Stimulated activated naive B cell treated with anti-CD40 and anti-IgM and Interleukin-4, amounts not matched to agents 10 μg/mL and 1 μg/mL and 100 μg/mL, for 72 hours (primary cell): ENCODE results near the gene CACNA1C.
A peak's percentile ranks its signal among the peaks of the same experiment; 100 is the strongest.

Experiments
- ATAC-seq, 2 donors: fragments of 150-1000 bp; cut with Tn5 transposase; replicated peaks; 2 replicates each; pipeline ENCODE4 v1.10.0; 2021; ENCODE audit warnings: moderate library complexity in 1 of 2
- DNase-seq: peaks from one replicate; pipeline ENCODE4 v3.0.0; 2021
- H3K27ac Mint-ChIP-seq: one replicate; pipeline ENCODE4 v1.8.0; 2022; ENCODE audit warnings: mild to moderate bottlenecking, mixed read lengths
- H3K27me3 Mint-ChIP-seq, 2 donors: one replicate each; pipeline ENCODE4 v1.8.0; 2022; ENCODE audit warnings: mixed read lengths in 2 of 2
- H3K36me3 Mint-ChIP-seq, 2 donors: one replicate each; pipeline ENCODE4 v1.8.0; 2022; ENCODE audit warnings: mixed read lengths in 2 of 2, mild to moderate bottlenecking in 1 of 2
- H3K4me1 Mint-ChIP-seq, 2 donors: one replicate each; pipeline ENCODE4 v1.8.0; 2022; ENCODE audit warnings: mixed read lengths in 2 of 2, mild to moderate bottlenecking in 1 of 2
- H3K4me3 Mint-ChIP-seq, 2 donors: one replicate each; pipeline ENCODE4 v1.8.0; 2022; ENCODE audit warnings: mild to moderate bottlenecking in 2 of 2, mixed read lengths in 2 of 2, moderate library complexity in 1 of 2
- H3K9me3 Mint-ChIP-seq, 2 donors: one replicate each; pipeline ENCODE4 v1.8.0; 2022; ENCODE audit warnings: mixed read lengths in 2 of 2, mild to moderate bottlenecking in 1 of 2

CACNA1C gene

DNA sequence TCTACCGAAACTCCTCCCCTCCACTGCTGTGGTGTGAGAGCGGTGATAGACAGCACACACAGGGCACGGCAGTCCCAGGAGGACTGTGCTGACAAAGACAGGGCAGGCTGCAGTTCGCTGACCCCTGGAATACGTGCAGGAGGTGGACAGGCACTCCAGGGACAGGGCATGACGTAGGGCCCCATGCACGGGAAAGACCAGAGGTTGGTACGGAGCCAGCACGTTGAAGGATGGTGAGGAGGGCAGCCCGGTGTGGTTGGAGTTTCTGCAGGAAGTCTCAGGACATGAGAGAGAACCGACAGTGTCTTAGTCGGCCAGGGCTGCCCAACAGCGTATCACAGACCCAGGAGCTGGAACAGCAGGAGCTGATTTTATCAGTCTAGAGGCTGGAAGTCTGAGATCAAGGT, 487.8 kb downstream of the CACNA1C start:
- DNase-seq, result no peak
- no peak overlapping the region for H3K4me3 Mint-ChIP-seq
- peaks cover 6 to 20% of the 10 kb centered on the region in 2 donors for H3K4me1 Mint-ChIP-seq
- no peak for ATAC-seq
- H3K9me3 Mint-ChIP-seq, result no peaks in the 10 kb centered on the region
- H3K36me3 Mint-ChIP-seq, result no peaks in the 10 kb centered on the region
- peaks cover 0 to 5% of the 10 kb centered on the region in 2 donors for H3K27me3 Mint-ChIP-seq
- peak overlapping the region; percentile 63 for H3K27ac Mint-ChIP-seq

DNA sequence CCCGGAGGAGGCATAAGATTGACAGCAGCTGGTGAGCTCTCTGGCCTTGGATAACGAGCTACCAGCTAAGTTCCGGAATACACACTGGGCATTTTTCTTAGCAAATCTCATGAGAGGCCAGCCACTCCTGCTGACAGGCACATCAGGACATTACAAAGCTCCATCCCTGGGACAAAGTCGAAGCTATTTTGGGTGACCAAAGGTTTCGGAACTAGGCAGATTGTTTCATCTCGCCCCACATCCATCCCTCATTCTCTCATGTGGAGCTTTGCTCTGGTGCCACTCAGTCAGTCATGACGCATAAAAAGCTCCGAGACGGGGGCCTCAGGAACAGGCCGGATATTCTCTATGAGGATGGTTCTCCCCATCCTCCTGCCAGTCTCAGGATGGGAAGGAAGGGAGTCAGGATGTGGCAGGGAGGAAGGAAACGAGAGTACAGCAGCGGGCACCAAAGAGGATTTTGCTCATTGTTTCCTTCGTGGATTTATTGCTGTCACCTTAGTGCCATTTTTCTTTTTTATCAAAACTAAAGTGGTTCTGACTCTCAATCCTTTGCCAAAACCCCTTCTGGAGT, 488.9 kb downstream of the CACNA1C start:
- H3K4me3 Mint-ChIP-seq, result no peak overlapping the region
- H3K27ac Mint-ChIP-seq, result peak overlapping the region; percentile 68
- no peaks in the 10 kb centered on the region for H3K36me3 Mint-ChIP-seq
- H3K9me3 Mint-ChIP-seq, result no peaks in the 10 kb centered on the region
- H3K27me3 Mint-ChIP-seq, result peaks cover 0 to 5% of the 10 kb centered on the region in 2 donors
- ATAC-seq (no peak), DNase-seq (no peak)
- H3K4me1 Mint-ChIP-seq, result peaks cover 6 to 20% of the 10 kb centered on the region in 2 donors

DNA sequence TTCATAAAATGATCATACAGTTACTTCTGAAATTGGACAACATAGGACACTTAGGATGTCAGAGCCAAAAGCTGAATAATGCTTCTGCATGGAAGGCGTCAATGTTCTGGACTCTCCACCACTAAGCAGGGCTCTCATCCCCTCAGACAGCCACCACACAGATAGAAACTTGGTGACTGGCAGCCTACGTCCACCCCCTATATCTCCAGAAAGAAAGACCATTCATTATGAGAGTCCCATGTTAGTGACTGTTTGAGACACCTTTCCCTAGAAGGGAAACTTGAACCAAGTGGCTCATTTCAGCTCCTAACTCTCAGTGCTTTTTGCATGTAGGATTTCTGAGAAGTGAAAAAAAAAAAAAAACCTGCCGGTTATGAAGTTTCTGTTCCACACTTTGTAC, 491.0 kb downstream of the CACNA1C start:
- DNase-seq (peak; percentile 37), ATAC-seq (peak; percentile 94 to 97)
- Mint-ChIP-seq H3K9me3 (no peaks in the 10 kb centered on the region), H3K36me3 (no peaks in the 10 kb centered on the region), H3K4me1 (peaks cover 5 to 20% of the 10 kb centered on the region in 2 donors), H3K27ac (peak overlapping the region; percentile 81), H3K4me3 (peak overlapping the region; percentile 37 to 43), H3K27me3 (peaks cover 0 to 5% of the 10 kb centered on the region in 2 donors)

DNA sequence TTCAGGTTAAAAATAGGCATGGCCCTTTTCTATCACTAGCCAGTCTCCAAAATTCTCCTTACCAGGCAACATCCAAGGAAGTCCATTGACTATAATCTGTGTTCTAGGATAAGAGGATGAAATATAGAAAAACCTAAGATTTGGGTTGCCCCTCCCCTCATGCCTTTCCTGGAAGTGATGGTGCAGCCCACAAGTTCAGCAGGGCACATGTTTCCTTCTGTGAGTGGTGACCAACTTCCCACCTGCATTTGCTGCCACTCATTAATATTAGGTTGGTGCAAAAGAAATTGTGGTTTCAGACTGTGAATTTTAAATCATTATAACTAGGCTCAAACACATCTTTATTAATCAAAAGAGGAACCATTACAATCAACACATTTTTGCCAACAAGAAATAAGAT, 491.4 kb downstream of the CACNA1C start:
- Mint-ChIP-seq H3K4me3 (peak overlapping the region; percentile 37 to 43), H3K4me1 (peaks cover 5 to 20% of the 10 kb centered on the region in 2 donors), H3K36me3 (no peaks in the 10 kb centered on the region), H3K27me3 (peaks cover 0 to 5% of the 10 kb centered on the region in 2 donors), H3K27ac (peak overlapping the region; percentile 81), H3K9me3 (no peaks in the 10 kb centered on the region)
- DNase-seq (peak; percentile 6), ATAC-seq (peak; percentile 67 to 70)

DNA sequence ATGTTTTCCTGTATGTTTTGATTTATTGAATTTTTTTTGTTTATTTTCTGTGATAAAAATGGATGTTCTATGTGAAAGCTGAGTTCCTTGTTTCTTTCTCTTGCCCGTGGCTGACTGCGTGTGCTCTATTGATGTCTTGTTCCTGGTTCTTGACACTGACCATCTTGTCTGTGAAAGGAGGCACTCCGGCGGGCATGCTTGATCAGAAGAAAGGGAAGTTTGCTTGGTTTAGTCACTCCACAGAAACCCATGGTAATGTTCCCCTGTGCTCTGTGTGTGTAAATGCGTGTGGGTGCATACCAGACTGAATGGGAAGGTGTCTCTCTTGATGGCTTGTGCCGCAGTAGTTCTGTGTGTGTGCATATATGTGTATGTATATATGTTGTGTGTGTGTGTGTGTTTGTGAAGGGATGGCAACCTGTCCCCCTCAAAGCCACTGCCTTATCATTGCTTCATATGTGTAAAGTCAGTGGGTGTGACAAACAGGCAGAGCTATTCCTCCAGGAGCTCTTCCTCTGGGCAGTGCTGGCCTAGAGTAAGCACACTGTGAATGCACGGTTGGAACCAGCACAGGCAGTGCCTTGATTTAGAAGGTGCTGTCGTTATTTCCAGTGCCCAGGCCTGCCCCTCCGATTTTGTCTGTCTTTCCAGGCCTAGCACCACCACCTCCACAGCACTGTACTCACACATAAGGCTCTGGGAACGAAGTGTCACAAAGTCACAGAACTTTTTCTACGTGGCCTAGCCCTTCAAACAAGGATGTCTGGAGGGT, 494.7 kb downstream of the CACNA1C start:
- H3K9me3 Mint-ChIP-seq, result no peaks in the 10 kb centered on the region
- DNase-seq (no peak), ATAC-seq (no peak)
- H3K4me1 Mint-ChIP-seq, result peaks cover 5 to 18% of the 10 kb centered on the region in 2 donors
- no peaks in the 10 kb centered on the region for H3K36me3 Mint-ChIP-seq
- H3K4me3 Mint-ChIP-seq, result no peak overlapping the region
- H3K27me3 Mint-ChIP-seq, result no peaks in the 10 kb centered on the region
- H3K27ac Mint-ChIP-seq, result no peak overlapping the region

DNA sequence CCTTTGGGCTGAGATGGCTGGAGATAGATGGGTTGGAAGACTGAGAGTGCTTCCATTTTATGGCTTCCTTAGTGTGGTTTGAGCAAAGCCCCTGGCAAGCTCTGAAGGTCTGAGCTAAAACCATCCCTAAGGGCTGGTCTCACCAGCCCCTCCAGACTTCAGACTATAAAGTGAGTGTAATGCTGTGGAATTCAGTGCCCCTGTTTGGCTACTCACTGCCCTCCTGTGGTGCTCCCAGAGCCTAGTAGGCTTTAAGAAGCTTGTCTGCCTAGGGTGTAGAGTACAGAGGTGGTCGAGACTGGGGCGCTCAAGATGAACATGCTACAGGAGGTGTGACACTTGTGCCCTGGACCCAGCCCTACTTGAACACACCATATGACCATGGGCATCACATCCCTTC, 495.3 kb downstream of the CACNA1C start:
- Mint-ChIP-seq H3K9me3 (no peaks in the 10 kb centered on the region), H3K4me3 (no peak overlapping the region), H3K27ac (no peak overlapping the region), H3K36me3 (no peaks in the 10 kb centered on the region), H3K27me3 (no peaks in the 10 kb centered on the region), H3K4me1 (peaks cover 5 to 15% of the 10 kb centered on the region in 2 donors)
- no peak for ATAC-seq
- no peak for DNase-seq

DNA sequence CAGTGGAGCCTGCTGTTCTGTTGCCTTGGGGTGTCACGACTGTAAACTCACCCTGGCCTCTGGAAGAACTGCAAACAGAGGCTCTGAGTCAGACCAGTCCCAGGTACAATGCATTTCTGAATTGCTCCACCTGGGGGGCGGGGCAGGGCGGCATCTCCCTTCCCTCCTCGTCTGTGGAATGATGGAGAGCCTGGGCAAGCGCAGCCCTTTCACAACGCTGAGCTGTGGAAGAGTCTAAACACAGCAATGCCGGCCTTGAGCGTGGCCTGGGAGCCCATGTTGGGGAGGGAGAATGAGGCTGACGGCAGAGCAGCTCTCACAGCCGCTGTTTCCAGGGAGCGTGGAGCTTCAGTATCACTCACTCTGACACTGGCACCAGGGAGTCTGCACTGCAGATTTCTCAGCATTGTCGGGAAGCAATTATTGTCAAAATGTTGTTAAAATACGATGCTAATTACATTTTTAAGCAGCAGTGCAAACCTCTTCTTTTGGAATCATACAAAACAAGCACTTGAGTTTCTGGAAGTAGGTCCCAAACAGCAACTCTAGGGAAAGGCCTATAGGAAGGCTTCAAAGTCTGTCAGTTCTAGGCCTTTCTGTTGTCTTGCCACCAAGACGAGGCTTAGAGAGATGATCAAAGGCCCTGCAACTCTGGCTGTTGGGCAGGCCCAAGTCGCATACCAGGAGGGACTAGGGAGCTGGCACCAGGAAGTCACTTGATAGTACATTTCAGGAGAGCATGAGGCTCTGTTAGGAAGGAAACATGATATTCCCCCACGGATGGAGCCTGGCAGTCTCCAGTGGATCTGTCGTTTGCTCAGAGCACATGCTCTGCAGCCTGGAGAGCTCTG, 498.0 kb downstream of the CACNA1C start:
- H3K4me1 Mint-ChIP-seq, result no peaks in the 10 kb centered on the region
- no peaks in the 10 kb centered on the region for H3K9me3 Mint-ChIP-seq
- H3K27ac Mint-ChIP-seq, result no peak overlapping the region
- no peak for ATAC-seq
- no peaks in the 10 kb centered on the region for H3K36me3 Mint-ChIP-seq
- H3K27me3 Mint-ChIP-seq, result peaks cover 0 to 1% of the 10 kb centered on the region in 2 donors
- DNase-seq, result no peak
- no peak overlapping the region for H3K4me3 Mint-ChIP-seq

DNA sequence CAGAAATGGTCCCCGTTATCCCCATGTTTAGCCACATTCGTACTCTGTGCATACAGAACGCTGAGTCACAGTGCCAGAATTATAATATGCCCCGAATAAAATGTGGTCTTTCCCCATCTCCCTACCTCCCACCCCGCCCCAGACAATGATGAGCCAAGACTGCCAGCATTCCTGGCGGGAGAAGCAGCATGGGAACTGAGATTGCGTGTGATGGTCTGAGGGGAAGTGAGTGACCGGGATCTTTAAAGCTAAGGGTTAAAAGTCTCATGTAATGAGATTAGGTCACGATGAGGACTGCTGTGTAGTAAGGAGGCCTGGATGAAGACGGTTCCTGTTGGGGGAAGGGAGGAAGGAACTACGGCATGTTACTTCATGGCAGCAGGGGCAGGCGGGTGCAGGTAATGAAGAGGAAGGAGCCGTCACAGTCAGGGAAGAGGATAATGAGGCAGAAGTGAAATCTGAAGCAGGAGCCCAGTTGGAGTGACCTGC, 498.7 kb downstream of the CACNA1C start:
- Mint-ChIP-seq H3K9me3 (no peaks in the 10 kb centered on the region), H3K4me1 (no peaks in the 10 kb centered on the region), H3K27ac (no peak overlapping the region), H3K27me3 (peaks cover 0 to 4% of the 10 kb centered on the region in 2 donors), H3K4me3 (no peak overlapping the region), H3K36me3 (no peaks in the 10 kb centered on the region)
- no peak for ATAC-seq
- DNase-seq, result no peak

DNA sequence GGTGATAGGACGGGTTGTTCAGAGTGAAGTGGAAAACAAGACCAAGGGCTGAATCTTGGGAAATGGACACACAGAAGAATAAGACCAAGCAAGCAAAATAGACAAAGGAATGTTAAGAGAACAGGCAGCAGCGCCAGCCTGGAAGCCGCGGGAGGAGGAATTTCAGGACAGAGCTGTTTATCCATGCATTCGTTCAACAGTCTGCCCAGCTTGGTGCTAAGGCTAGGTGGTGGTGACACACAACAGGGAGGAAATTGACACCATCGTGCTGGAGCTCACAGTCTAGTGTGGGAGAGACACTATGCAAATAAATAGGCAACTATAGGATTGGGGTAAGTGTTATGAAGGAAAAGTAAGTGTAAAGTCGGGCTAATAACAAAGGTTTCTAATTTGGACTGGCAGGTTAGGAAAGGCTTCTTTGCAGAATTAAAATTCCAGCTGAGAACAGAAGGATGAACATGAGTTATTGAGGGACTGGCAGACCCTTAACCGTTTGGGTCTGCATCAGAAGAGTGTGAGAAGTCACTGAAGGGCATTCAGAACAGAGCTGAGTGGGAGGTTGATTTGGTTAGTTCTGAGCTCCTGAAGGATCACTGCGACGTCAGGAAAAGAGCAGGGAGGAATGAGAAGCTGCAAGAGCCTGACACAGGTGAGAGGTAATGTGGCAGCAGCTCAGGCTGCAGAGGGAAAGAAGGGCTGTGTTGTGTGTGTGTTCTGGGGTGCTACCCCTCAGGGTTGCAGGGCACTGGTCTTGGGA, 499.4 kb downstream of the CACNA1C start:
- no peak overlapping the region for H3K27ac Mint-ChIP-seq
- no peak for DNase-seq
- H3K27me3 Mint-ChIP-seq, result peaks cover 4 to 6% of the 10 kb centered on the region in 2 donors
- no peak overlapping the region for H3K4me3 Mint-ChIP-seq
- no peaks in the 10 kb centered on the region for H3K9me3 Mint-ChIP-seq
- ATAC-seq, result no peak
- H3K4me1 Mint-ChIP-seq, result no peaks in the 10 kb centered on the region
- H3K36me3 Mint-ChIP-seq, result no peaks in the 10 kb centered on the region

DNA sequence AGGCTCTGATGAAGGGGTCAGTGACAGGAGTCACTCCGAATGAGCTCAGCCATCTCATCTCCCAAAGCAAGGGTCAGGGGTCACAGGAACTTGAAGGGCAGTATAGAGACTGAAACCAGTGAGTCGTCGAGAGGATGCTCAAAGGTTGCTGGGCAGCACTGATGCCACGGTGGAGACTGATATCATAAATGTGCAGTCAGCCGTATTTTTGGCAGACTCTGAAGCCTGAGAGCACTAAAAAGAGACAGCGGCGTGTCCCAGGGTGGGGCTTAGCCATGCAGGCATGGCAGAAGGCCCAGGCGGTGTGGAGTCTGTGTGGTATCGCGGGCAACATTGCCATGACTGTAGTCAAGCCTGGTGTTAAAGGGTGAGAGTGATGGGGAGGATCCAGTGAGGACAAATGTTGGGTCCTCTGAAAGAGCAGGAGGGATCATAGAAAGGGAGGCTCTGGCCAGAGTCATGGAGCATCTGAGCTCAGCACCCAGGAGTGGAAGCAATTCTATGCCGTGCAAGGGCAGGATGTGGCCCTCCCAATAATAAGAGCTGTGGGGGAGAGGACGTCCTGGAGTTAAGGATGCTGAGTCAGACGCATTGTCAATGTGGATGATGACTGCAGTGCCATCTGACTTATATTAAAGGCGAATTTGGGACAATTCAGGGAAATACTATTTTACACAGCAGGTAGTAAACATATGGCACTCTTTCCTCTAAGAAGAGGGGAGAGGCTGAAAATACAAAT, 500.8 kb downstream of the CACNA1C start:
- Mint-ChIP-seq H3K4me3 (no peak overlapping the region), H3K27me3 (peaks cover 4 to 6% of the 10 kb centered on the region in 2 donors), H3K4me1 (no peaks in the 10 kb centered on the region), H3K27ac (no peak overlapping the region), H3K36me3 (no peaks in the 10 kb centered on the region), H3K9me3 (no peaks in the 10 kb centered on the region)
- no peak for DNase-seq
- ATAC-seq, result no peak

DNA sequence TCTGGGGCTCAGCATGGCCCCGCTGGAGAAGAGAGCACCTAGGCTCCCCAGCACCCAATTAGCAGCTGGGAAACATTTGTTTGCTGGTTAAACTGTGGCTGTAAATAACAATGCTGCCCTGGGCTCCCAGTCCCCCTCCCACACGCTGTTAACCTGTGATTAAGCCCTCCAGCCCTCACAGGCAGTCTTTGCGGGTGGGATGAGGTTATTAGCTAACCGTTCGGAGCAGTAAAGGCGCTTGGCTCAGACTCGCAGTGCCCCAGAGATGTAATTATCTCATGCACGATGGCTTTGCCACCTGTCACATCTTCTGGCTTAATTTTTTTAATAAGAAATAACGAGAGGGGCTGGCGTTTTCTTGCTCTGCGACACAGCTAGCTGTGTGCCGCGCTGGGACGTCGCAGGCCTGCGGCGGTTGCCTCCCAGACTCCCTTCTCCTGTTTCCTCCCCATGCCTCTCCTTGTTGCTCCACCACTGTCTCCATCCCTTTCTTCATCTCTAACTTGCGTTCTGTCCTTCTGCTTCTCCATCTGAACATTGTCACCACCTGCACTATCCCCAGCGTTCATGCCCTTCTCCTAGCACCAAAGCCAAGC, 502.8 kb downstream of the CACNA1C start:
- no peak overlapping the region for H3K4me3 Mint-ChIP-seq

DNA sequence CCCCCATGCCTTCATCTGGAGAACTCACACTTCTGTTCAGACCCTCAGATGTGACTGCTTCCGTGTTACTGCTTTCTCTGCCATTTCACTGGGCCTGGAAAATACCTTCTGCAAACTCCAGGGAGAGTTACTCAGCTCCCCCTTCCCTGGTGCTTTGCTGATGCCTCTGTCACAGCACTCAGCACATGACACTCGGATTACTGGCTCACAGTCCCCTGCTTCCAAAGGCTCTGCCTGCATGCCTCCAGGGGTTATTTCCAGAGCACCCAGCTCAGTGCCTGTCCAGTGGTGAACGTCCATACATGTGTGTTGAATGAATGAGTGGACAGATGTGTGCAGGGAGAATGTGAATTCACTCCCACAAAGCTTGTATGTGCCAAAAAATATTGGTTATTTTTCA, 504.8 kb downstream of the CACNA1C start:
- Mint-ChIP-seq H3K27me3 (peaks cover 6 to 8% of the 10 kb centered on the region in 2 donors), H3K27ac (no peak overlapping the region), H3K4me3 (no peak overlapping the region), H3K4me1 (no peaks in the 10 kb centered on the region), H3K36me3 (no peaks in the 10 kb centered on the region), H3K9me3 (no peaks in the 10 kb centered on the region)
- DNase-seq (no peak), ATAC-seq (no peak)

More for the DNA sequence above, 502.8 kb downstream of the CACNA1C start:
- H3K27me3 Mint-ChIP-seq, result peaks cover 4 to 6% of the 10 kb centered on the region in 2 donors
- no peaks in the 10 kb centered on the region for H3K9me3 Mint-ChIP-seq
- H3K27ac Mint-ChIP-seq, result no peak overlapping the region
- DNase-seq (no peak), ATAC-seq (no peak)
- no peaks in the 10 kb centered on the region for H3K4me1 Mint-ChIP-seq
- no peaks in the 10 kb centered on the region for H3K36me3 Mint-ChIP-seq

DNA sequence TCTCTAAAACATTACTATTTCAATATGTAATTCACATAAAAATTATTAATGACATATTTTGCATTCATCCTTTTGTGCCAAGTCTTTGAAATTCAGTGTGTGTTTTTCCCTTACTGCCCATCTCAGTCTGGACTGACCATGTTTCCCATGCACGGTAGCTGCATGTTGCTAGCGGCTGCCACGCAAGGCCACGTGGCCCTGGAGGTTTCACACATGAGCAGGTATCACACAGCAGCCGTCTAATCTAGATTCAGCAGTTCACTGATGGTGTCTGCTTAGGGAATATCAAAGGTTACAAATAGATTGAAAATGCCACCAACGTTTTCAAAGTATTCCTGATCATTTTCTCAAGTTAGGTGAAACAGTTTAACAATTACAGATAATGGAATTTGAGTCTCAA, 507.1 kb downstream of the CACNA1C start:
- Mint-ChIP-seq H3K4me1 (no peaks in the 10 kb centered on the region), H3K36me3 (no peaks in the 10 kb centered on the region), H3K27me3 (peaks cover 6 to 8% of the 10 kb centered on the region in 2 donors), H3K9me3 (no peaks in the 10 kb centered on the region), H3K27ac (no peak overlapping the region), H3K4me3 (no peak overlapping the region)
- DNase-seq (no peak), ATAC-seq (no peak)
